ENCODE data around the gene CCDC171. TPM values are rescaled to one million over a fixed set of nuclear protein-coding genes. Genes with fewer than 3 reads are reported as not detected.

The CCDC171 gene
- total and polyA plus RNA-seq, 2 donors from 2014 or later, result 1.2 to 5.1 TPM

DNA sequence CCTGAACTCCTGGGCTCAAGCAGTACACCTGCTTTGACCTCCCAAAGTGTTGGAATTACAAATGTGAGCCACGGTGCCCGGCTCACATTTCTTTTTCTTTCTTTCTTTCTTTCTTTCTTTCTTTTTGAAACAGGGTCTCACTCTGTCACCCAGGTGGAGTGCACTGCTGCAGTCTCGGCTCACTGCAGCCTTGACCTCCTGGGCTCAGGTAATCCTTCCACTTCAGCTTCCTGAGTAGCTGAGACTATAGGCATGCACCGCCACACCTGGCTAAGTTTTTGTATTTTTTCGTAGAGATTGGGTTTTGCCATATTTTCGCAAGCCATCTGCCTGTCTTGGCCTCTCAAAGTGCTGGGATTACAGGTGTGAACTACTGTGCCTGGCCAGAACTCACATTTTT is 183.7 kb downstream of the CCDC171 start:
- TF ChIP-seq, protein P1, sequence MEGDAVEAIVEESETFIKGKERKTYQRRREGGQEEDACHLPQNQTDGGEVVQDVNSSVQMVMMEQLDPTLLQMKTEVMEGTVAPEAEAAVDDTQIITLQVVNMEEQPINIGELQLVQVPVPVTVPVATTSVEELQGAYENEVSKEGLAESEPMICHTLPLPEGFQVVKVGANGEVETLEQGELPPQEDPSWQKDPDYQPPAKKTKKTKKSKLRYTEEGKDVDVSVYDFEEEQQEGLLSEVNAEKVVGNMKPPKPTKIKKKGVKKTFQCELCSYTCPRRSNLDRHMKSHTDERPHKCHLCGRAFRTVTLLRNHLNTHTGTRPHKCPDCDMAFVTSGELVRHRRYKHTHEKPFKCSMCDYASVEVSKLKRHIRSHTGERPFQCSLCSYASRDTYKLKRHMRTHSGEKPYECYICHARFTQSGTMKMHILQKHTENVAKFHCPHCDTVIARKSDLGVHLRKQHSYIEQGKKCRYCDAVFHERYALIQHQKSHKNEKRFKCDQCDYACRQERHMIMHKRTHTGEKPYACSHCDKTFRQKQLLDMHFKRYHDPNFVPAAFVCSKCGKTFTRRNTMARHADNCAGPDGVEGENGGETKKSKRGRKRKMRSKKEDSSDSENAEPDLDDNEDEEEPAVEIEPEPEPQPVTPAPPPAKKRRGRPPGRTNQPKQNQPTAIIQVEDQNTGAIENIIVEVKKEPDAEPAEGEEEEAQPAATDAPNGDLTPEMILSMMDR (IDR thresholded peaks at IDR 0.05; ENCODE audit: borderline replicate concordance, extremely low read depth, insufficient read depth), result no peak
- Histone ChIP-seq H3K4me1 (ENCODE audit: control insufficient read depth in 2 of 3, insufficient read depth in 2 of 3, low read depth in 1 of 3, low read length in 3 of 3) (no peaks in the 10 kb centered on the region), H3K4me3 (ENCODE audit: low read length in 3 of 3) (no peak overlapping the region), H3K27me3 (ENCODE audit: control insufficient read depth, insufficient read depth, low read length) (no peaks in the 10 kb centered on the region), H3K9ac (ENCODE audit: low read length in 3 of 3) (no peak overlapping the region), H3K36me3 (ENCODE audit: control insufficient read depth in 2 of 3, insufficient read depth in 3 of 3, low read length in 3 of 3) (no peaks in the 10 kb centered on the region), H3K9me3 (ENCODE audit: control insufficient read depth in 2 of 3, insufficient read depth in 1 of 3, low read length in 3 of 3) (no peaks in the 10 kb centered on the region), H3K27ac (ENCODE audit: low read depth in 2 of 2, low read length in 2 of 2) (no peak overlapping the region)
- intact Hi-C loops (cut with DNase I), result no loop called here
- FAIRE-seq, result no peak
- peak in 2 of 5 donors; percentile 7 to 10 for DNase-seq

DNA sequence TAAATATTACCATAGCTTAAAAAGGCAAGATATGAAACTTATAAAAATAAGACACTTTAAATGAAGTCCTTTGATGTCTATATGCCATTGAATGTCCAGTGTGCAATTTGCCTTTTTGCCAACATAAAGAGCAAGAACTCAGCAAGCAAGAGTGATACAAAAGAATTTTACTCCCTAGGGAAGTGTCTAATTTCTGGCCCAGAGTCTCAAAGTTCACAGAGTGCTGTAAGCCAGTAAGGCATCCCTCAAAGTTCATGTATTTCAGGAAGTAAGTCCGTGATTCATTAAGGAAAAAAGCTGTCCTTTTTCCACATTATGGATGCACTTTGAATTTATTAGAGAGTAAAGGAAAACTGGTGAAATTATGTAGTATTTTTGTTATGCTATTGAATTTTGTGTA is 185.2 kb downstream of the CCDC171 start:
- intact Hi-C loops (cut with DNase I), result no loop called here
- H3K4me3 ChIP-seq (ENCODE audit: low read length in 3 of 3), result no peak overlapping the region
- TF ChIP-seq, protein P1 (IDR thresholded peaks at IDR 0.05; ENCODE audit: borderline replicate concordance, extremely low read depth, insufficient read depth), result no peak
- H3K9ac ChIP-seq (ENCODE audit: low read length in 3 of 3), result no peak overlapping the region
- H3K4me1 ChIP-seq (ENCODE audit: control insufficient read depth in 2 of 3, insufficient read depth in 2 of 3, low read depth in 1 of 3, low read length in 3 of 3), result no peaks in the 10 kb centered on the region
- no peaks in the 10 kb centered on the region for H3K36me3 ChIP-seq (ENCODE audit: control insufficient read depth in 2 of 3, insufficient read depth in 3 of 3, low read length in 3 of 3)
- FAIRE-seq (no peak), DNase-seq (peak in 2 of 5 donors; percentile 66)
- no peak overlapping the region for H3K27ac ChIP-seq (ENCODE audit: low read depth in 2 of 2, low read length in 2 of 2)
- H3K9me3 ChIP-seq (ENCODE audit: control insufficient read depth in 2 of 3, insufficient read depth in 1 of 3, low read length in 3 of 3), result no peaks in the 10 kb centered on the region
- no peaks in the 10 kb centered on the region for H3K27me3 ChIP-seq (ENCODE audit: control insufficient read depth, insufficient read depth, low read length)

DNA sequence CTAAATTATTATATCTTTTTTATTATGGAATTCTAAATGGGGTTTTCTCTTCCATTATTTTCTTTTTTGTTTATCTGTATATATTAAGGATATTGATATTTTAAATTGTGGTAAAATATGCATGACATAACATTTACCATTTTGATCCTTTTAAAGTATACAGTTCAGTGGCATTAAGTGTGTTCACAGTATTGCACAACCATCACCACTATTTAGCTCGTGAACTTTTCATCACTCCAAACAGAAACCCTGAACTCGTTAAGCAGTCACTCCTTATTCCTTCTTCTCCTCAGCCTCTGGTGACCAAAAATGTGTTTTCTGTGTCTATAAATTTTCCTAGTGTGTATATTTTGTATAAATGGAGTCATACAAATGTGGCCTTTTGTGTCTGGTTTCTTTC is 188.2 kb downstream of the CCDC171 start:
- H3K9ac ChIP-seq (ENCODE audit: low read length in 3 of 3), result no peak overlapping the region
- TF ChIP-seq, protein P1 (IDR thresholded peaks at IDR 0.05; ENCODE audit: borderline replicate concordance, extremely low read depth, insufficient read depth), result no peak
- H3K9me3 ChIP-seq (ENCODE audit: control insufficient read depth in 2 of 3, insufficient read depth in 1 of 3, low read length in 3 of 3), result no peaks in the 10 kb centered on the region
- intact Hi-C loops (cut with DNase I), result no loop called here
- no peak overlapping the region for H3K4me3 ChIP-seq (ENCODE audit: low read length in 3 of 3)
- no peak for DNase-seq
- H3K4me1 ChIP-seq (ENCODE audit: control insufficient read depth in 2 of 3, insufficient read depth in 2 of 3, low read depth in 1 of 3, low read length in 3 of 3), result no peaks in the 10 kb centered on the region
- FAIRE-seq, result peak; percentile 30
- H3K27ac ChIP-seq (ENCODE audit: low read depth in 2 of 2, low read length in 2 of 2), result no peak overlapping the region
- no peaks in the 10 kb centered on the region for H3K36me3 ChIP-seq (ENCODE audit: control insufficient read depth in 2 of 3, insufficient read depth in 3 of 3, low read length in 3 of 3)
- H3K27me3 ChIP-seq (ENCODE audit: control insufficient read depth, insufficient read depth, low read length), result no peaks in the 10 kb centered on the region

DNA sequence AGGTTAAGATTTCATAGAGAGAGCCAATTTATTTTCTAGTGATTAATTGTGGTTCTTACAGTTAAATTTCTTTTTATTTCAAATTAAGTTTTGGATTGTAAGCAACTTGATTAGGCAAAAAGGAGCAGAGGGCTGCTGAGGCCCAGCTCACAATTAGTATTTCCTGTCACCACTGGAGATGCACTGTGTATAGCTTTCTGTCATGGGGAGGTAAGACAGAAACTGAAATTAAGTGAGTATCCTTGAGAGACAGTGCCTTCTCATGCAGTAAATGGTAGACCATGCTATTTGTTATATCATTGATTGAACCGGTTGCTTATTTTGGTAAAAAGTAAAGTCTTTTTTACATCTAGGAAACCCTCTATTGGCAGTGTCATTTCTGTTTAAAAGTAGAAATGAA is 190.7 kb downstream of the CCDC171 start:
- Histone ChIP-seq H3K36me3 (ENCODE audit: control insufficient read depth in 2 of 3, insufficient read depth in 3 of 3, low read length in 3 of 3) (no peaks in the 10 kb centered on the region), H3K9me3 (ENCODE audit: control insufficient read depth in 2 of 3, insufficient read depth in 1 of 3, low read length in 3 of 3) (no peaks in the 10 kb centered on the region), H3K9ac (ENCODE audit: low read length in 3 of 3) (no peak overlapping the region), H3K27me3 (ENCODE audit: control insufficient read depth, insufficient read depth, low read length) (no peaks in the 10 kb centered on the region), H3K27ac (ENCODE audit: low read depth in 2 of 2, low read length in 2 of 2) (no peak overlapping the region), H3K4me1 (ENCODE audit: control insufficient read depth in 2 of 3, insufficient read depth in 2 of 3, low read depth in 1 of 3, low read length in 3 of 3) (no peaks in the 10 kb centered on the region), H3K4me3 (ENCODE audit: low read length in 3 of 3) (no peak overlapping the region)
- no peak for FAIRE-seq
- intact Hi-C loops (cut with DNase I), result no loop called here
- TF ChIP-seq, protein P1 (IDR thresholded peaks at IDR 0.05; ENCODE audit: borderline replicate concordance, extremely low read depth, insufficient read depth), result no peak
- no peak for DNase-seq

All from kidney (tissue), 14 donors.